ENCODE data around the gene PPP1R36.

GRCh38 chr14:64630778-64631177 is 81.0 kb downstream of the PPP1R36 start:
- TF ChIP-seq CTCF (IDR thresholded peaks at IDR 0.05; ENCODE audit: low read length) (no peak), EZH2 (optimal IDR thresholded peaks at IDR 0.05; ENCODE audit: low read depth, low read length) (no peak)
